ENCODE measurements around the gene NSD1.
"Not testable (repeated sequence)": the region's sequence is repeated elsewhere in the genome, so short reads cannot be mapped to it uniquely, and the experiment has no call there.

NSD1 gene

DNA sequence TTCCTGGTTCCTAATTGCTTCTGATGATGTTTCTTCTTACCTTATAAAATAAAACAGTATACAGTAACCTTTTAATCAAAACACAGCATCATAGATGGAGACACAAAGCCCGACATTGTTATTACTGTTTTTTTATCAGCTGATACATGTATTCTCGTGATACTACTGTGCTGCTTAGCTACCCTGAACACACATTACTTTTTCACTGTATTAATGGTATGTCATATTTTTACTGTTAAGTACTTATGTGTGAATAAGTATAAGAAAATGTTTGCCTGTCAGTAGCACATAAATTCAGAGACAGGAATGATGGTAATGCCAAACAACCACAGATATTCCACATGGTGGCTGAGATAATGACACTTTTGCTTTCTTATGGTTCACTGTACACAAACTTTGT is 101.3 kb downstream of the NSD1 start:
- Mint-ChIP-seq H3K27me3 (ENCODE audit: low read depth, poor library complexity) (no peaks in the 10 kb centered on the region), H3K36me3 (ENCODE audit: low read depth) (peaks cover 53% of the 10 kb centered on the region), H3K4me3 (no peak overlapping the region), H3K4me1 (peaks cover 12% of the 10 kb centered on the region), H3K27ac (no peak overlapping the region), H3K9me3 (no peaks in the 10 kb centered on the region)
- TF ChIP-seq, protein P1, sequence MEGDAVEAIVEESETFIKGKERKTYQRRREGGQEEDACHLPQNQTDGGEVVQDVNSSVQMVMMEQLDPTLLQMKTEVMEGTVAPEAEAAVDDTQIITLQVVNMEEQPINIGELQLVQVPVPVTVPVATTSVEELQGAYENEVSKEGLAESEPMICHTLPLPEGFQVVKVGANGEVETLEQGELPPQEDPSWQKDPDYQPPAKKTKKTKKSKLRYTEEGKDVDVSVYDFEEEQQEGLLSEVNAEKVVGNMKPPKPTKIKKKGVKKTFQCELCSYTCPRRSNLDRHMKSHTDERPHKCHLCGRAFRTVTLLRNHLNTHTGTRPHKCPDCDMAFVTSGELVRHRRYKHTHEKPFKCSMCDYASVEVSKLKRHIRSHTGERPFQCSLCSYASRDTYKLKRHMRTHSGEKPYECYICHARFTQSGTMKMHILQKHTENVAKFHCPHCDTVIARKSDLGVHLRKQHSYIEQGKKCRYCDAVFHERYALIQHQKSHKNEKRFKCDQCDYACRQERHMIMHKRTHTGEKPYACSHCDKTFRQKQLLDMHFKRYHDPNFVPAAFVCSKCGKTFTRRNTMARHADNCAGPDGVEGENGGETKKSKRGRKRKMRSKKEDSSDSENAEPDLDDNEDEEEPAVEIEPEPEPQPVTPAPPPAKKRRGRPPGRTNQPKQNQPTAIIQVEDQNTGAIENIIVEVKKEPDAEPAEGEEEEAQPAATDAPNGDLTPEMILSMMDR (IDR thresholded peaks at IDR 0.05), result no peak
- DNase-seq, result no peak

DNA sequence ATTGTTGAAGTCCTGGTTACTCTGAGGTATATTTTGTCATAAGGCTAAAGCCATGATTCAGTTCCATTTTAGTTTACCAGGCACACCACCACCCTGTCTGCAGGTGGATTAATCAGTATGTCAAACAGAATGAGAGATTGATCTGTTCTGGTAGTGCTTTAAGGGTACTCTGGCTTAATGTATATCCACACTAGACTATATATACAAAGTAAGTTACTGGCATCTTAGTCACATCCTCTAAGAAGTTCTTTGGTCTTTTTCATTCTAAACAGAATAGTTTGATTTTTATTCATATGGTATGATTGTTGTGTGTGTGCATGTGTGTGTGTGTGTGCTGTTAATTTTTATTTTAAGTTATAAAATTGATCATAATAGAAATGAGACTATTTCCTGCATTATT is 108.2 kb downstream of the NSD1 start:
- no peak overlapping the region for H3K4me3 Mint-ChIP-seq
- H3K27me3 Mint-ChIP-seq (ENCODE audit: low read depth, poor library complexity), result no peaks in the 10 kb centered on the region
- H3K36me3 Mint-ChIP-seq (ENCODE audit: low read depth), result peaks cover 85% of the 10 kb centered on the region
- H3K9me3 Mint-ChIP-seq, result no peaks in the 10 kb centered on the region
- H3K27ac Mint-ChIP-seq, result no peak overlapping the region
- no peak for DNase-seq
- H3K4me1 Mint-ChIP-seq, result no peaks in the 10 kb centered on the region
- TF ChIP-seq, protein P1 (IDR thresholded peaks at IDR 0.05), result no peak

DNA sequence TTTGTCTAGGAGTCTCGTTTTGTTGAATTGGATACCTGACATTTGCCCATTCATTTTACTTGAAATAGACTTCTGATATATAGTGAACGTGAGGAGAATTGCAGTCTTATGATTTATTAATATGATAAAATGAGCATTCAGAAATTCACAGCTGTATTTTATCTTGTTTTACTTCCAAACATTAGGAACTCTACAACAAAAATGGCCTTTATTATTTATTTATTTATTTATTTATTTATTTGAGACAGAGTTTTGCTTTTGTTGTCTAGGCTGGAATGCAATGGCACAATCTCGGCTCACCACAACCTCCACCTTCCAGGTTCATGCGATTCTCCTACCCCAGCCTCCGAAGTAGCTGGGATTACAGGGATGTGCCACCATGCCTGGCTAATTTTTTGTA is 108.7 kb downstream of the NSD1 start:
- no peak for DNase-seq
- H3K27ac Mint-ChIP-seq, result no peak overlapping the region
- H3K4me3 Mint-ChIP-seq, result no peak overlapping the region
- no peaks in the 10 kb centered on the region for H3K27me3 Mint-ChIP-seq (ENCODE audit: low read depth, poor library complexity)
- TF ChIP-seq, protein P1 (IDR thresholded peaks at IDR 0.05), result no peak
- H3K9me3 Mint-ChIP-seq, result no peaks in the 10 kb centered on the region
- peaks cover 85% of the 10 kb centered on the region for H3K36me3 Mint-ChIP-seq (ENCODE audit: low read depth)
- H3K4me1 Mint-ChIP-seq, result no peaks in the 10 kb centered on the region

DNA sequence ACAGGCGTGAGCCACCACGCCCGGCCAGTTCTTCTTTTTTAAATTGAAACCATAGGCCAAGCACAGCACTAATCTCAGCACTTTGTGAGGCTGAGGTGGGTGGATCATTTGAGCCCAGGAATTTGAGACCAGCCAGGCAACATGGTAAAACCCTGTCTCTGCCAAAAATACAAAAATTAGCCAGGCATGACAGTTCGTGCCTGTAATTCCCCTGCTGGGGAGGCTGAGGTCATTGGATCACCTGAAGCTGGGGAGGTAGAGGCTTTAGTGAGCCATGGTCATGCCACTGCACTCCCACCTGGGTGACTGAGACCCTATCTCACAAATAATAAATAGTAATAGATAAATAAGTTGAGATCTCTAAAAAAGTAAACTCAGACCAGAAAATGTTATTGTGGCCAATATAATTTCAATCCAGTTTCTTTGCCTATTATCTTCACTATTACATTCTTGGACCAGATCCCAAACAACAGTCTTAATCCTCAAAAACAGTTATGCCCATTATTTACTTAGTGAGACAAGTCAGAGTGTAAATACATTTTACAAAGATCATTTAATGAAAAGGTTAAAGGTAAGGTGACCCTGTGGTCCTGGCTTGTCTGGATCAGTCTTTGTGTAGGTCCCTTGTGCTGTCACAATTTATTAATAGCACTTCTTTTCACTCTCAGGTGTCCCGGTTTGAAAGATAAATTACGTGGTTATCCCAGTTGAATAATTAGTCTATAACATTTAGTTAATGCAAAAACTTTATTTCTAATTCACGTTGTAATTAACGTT is 116.4 kb downstream of the NSD1 start:
- Mint-ChIP-seq H3K27ac (no peak overlapping the region), H3K9me3 (no peaks in the 10 kb centered on the region), H3K4me3 (no peak overlapping the region), H3K4me1 (no peaks in the 10 kb centered on the region), H3K36me3 (ENCODE audit: low read depth) (peaks cover 73% of the 10 kb centered on the region), H3K27me3 (ENCODE audit: low read depth, poor library complexity) (no peaks in the 10 kb centered on the region)
- TF ChIP-seq, protein P1 (IDR thresholded peaks at IDR 0.05), result no peak
- no peak for DNase-seq

DNA sequence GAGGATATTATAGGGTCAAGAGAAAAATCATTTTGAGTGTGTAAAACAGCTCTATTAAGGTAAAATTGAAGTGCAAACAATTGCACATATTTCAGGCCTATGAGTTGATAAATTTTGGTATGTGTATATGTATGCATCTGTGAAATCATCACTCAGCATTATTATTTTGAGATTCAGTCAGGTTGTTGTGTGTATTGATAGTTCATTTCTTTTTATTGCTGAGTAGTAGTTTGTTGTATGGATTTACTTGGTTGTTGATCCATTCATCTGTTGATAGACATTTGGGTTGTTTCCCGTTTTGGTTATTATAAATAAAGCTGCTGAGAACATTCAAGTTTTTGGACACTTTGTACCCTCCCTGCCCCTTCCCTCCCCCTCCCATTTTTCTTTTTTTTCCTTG is 119.7 kb downstream of the NSD1 start:
- DNase-seq, result no peak
- no peaks in the 10 kb centered on the region for H3K4me1 Mint-ChIP-seq
- TF ChIP-seq, protein P1 (IDR thresholded peaks at IDR 0.05), result no peak
- H3K27ac Mint-ChIP-seq, result no peak overlapping the region
- peaks cover 73% of the 10 kb centered on the region for H3K36me3 Mint-ChIP-seq (ENCODE audit: low read depth)
- no peaks in the 10 kb centered on the region for H3K9me3 Mint-ChIP-seq
- H3K4me3 Mint-ChIP-seq, result no peak overlapping the region
- H3K27me3 Mint-ChIP-seq (ENCODE audit: low read depth, poor library complexity), result no peaks in the 10 kb centered on the region

DNA sequence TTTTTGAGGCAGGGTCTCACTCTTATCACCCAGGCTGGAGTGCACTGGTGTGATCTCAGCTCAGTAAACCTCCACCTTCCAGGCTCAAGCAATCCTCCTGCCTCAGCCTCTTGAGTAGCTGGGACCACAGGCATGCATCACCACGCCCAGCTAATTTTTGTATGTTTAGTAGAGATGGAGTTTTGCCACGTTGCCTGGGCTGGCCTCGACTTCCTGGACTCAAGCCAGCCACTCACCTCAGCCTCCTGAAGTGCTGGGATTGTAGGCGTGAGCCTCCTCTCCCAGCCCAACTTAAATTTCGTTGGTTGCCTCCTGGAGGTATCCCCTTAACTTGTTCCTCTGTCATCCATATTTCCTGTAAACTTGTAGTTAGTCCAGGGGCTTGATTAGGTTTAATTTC is 122.7 kb downstream of the NSD1 start:
- Mint-ChIP-seq H3K4me1 (no peaks in the 10 kb centered on the region), H3K4me3 (no peak overlapping the region), H3K27me3 (ENCODE audit: low read depth, poor library complexity) (no peaks in the 10 kb centered on the region), H3K36me3 (ENCODE audit: low read depth) (peaks cover 80% of the 10 kb centered on the region), H3K27ac (no peak overlapping the region), H3K9me3 (no peaks in the 10 kb centered on the region)
- TF ChIP-seq, protein P1 (IDR thresholded peaks at IDR 0.05), result no peak
- DNase-seq, result no peak

DNA sequence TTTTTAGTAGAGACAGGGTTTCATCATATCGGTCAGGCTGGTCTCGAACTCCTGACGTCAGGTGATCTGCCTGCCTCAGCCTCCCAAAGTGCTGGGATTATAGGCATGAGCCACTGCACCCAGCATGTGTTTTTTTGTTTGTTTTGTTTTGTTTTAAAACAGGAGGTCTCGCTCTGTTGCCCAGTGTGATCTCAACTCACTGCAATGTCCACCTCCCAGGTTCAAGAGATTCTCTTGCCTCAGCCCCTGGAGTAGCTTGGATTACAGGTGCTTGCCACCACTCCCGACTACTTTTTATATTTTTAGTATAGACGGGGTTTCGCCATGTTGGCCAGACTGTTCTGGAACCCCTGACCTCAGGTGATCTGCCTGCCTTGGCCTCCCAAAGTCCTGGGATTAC is 125.1 kb downstream of the NSD1 start:
- H3K4me3 Mint-ChIP-seq; DNase-seq; H3K9me3 Mint-ChIP-seq; H3K27me3 Mint-ChIP-seq (ENCODE audit: low read depth, poor library complexity); H3K4me1 Mint-ChIP-seq: not testable (repeated sequence)
- Mint-ChIP-seq H3K27ac (peak overlapping the region; percentile 34), H3K36me3 (ENCODE audit: low read depth) (peaks cover 80% of the 10 kb centered on the region)

Measured in nephron progenitor cell (in vitro differentiated cells).